GM12878 (cell line): ENCODE results near the gene TEF. TPM values are rescaled to one million over a fixed set of nuclear protein-coding genes. Genes with fewer than 3 reads are reported as not detected.

ENCODE experiments used
- ATAC-seq: fragments of 200-7000 bp; cut with Tn5 transposase; 3 replicates; pipeline ENCODE4 v1.9.1; 2020; ENCODE audit warnings: mild to moderate bottlenecking, moderate library complexity
- BruUV-seq: library from RNA; stranded (reverse); fragments of 400-500 nt; replicated peaks from 2 replicates; lab custom pipeline; 2021; lab: Mats Ljungman, UMichigan
- CTCF ChIA-PET: fragments of 300-600 bp; sonication (Branson Sonifier 250); formaldehyde crosslinking; extraction: SDS; loops from one replicate; lab custom pipeline; 2021; ENCODE audit warnings: inconsistent platforms; lab: Yijun Ruan, JAX
- POLR2A ChIA-PET: fragments of 350-600 bp; formaldehyde crosslinking; extraction: SDS; loops from one replicate; lab custom pipeline; 2021; ENCODE audit warnings: inconsistent platforms; lab: Charles Lee
- RAD21 ChIA-PET: fragments of 300-600 bp; sonication (Branson Sonifier 250); formaldehyde crosslinking; loops from one replicate; lab custom pipeline; 2023; ENCODE audit warnings: antibody characterized with exemption; ENCODE audit not compliant: unreplicated experiment; lab: Charles Lee
- SMC1A ChIA-PET: fragments of 300-600 bp; sonication (Branson Sonifier 250); formaldehyde crosslinking; loops from one replicate; lab custom pipeline; 2023; ENCODE audit not compliant: unreplicated experiment, uncharacterized antibody; lab: Charles Lee
- DNase-seq: peaks from one replicate; pipeline ENCODE4 v3.0.0-alpha.2; 2011; ENCODE audit warnings: low read depth, low spot score
- FAIRE-seq: peaks from 3 replicates; lab custom pipeline; 2011; peaks lifted over from hg19 to GRCh38; lab: Jason Lieb, UNC
- H2AFZ ChIP-seq: 2 replicates; pipeline ENCODE4 v1.6.0; 2011; ENCODE audit warnings: low read depth, low read length, control low read depth; ENCODE audit not compliant: control insufficient read depth
- H3K27ac ChIP-seq: 2 replicates; pipeline ENCODE4 v1.5.1; 2011; ENCODE audit warnings: control low read depth; ENCODE audit not compliant: control insufficient read depth, insufficient read depth
- H3K27me3 ChIP-seq, 2 experiments: replicated peaks in 1 of 2; 2 replicates each; pipeline versions ENCODE4 v1.6.0 to v1.6.1; 2011; ENCODE audit warnings: low read length in 1 of 2; ENCODE audit not compliant: control insufficient read depth in 2 of 2, insufficient read depth in 2 of 2
- H3K36me3 ChIP-seq, 2 experiments: 2 replicates each; pipeline ENCODE4 v1.5.1; 2011; ENCODE audit warnings: low read length in 1 of 2; ENCODE audit not compliant: control insufficient read depth in 2 of 2, insufficient read depth in 2 of 2
- H3K4me1 ChIP-seq: 2 replicates; pipeline ENCODE4 v1.6.1; 2011; ENCODE audit warnings: mild to moderate bottlenecking, low read length, moderate library complexity, mixed read lengths; ENCODE audit not compliant: control insufficient read depth, insufficient read depth
- H3K4me2 ChIP-seq: 2 replicates; pipeline ENCODE4 v1.6.0; 2011; ENCODE audit warnings: control low read depth; ENCODE audit not compliant: control insufficient read depth, insufficient read depth
- H3K4me3 ChIP-seq: fragments of 200-600 bp; sonication (generic); 2 replicates; pipeline ENCODE4 v1.5.1; 2016
- H3K79me2 ChIP-seq: 2 replicates; pipeline ENCODE4 v1.6.0; 2011; ENCODE audit warnings: low read length; ENCODE audit not compliant: control insufficient read depth, insufficient read depth
- H3K9ac ChIP-seq: 2 replicates; pipeline ENCODE4 v1.8.0; 2011; ENCODE audit warnings: low read length, control low read depth, mixed read lengths; ENCODE audit not compliant: control insufficient read depth, insufficient read depth
- H3K9me3 ChIP-seq: replicated peaks from 3 replicates; pipeline ENCODE4 v1.5.1; 2011; ENCODE audit warnings: mild to moderate bottlenecking, low read length; ENCODE audit not compliant: control insufficient read depth, insufficient read depth
- H4K20me1 ChIP-seq: 2 replicates; pipeline ENCODE4 v1.6.0; 2011; ENCODE audit not compliant: control insufficient read depth, insufficient read depth
- BCLAF1 ChIP-seq: fragments of 450-650 bp; IDR thresholded peaks from 2 replicates; pipeline ENCODE4 v1.6.1; 2017; ENCODE audit warnings: antibody characterized with exemption, mild to moderate bottlenecking, moderate library complexity
- CEBPZ ChIP-seq: fragments of 150-350 bp; IDR thresholded peaks from 2 replicates; pipeline ENCODE4 v1.6.1; 2016; ENCODE audit warnings: low read depth, low read length
- IRF5 ChIP-seq: fragments of 450-650 bp; IDR thresholded peaks from 2 replicates; pipeline ENCODE4 v1.6.1; 2017; ENCODE audit warnings: borderline replicate concordance
- NRF1 ChIP-seq: conservative IDR thresholded peaks from 2 replicates; pipeline ENCODE4 v1.6.1; 2011; ENCODE audit warnings: mild to moderate bottlenecking, low read depth, low read length, improper control_type of control experiment
- RELA ChIP-seq: fragments of 450-650 bp; IDR thresholded peaks from 2 replicates; pipeline ENCODE4 v1.8.0; 2014; ENCODE audit warnings: borderline replicate concordance; ENCODE audit not compliant: partially characterized antibody
- SIN3A ChIP-seq: IDR thresholded peaks from 2 replicates; pipeline ENCODE4 v1.6.1; 2012; ENCODE audit warnings: low read depth, low read length, improper control_type of control experiment
- SREBF2 ChIP-seq: IDR thresholded peaks from 2 replicates; pipeline ENCODE4 v1.6.1; 2012; ENCODE audit warnings: mild to moderate bottlenecking, low read length
- TCF3 ChIP-seq: IDR thresholded peaks from 2 replicates; pipeline ENCODE4 v1.6.1; 2012; ENCODE audit warnings: low read depth, mild to moderate bottlenecking, low read length, borderline replicate concordance; ENCODE audit not compliant: insufficient read depth
- YBX1 ChIP-seq: fragments of 450-650 bp; IDR thresholded peaks from 2 replicates; pipeline ENCODE4 v1.6.1; 2016; ENCODE audit warnings: antibody characterized with exemption
- WGBS: methylation state at CpG from one replicate; pipeline ENCODE4 v1.1.6; 2016; ENCODE audit warnings: low lambda C conversion rate; ENCODE audit not compliant: insufficient replicate concordance, insufficient coverage; ENCODE audit errors: missing lambda C conversion rate; 5-methylcytosine and 5-hydroxymethylcytosine counted together
- in situ Hi-C: fragments of 300-500 bp; cut with MboI; formaldehyde crosslinking; loops from 9 replicates; pipeline ENCODE4 v1.14.3; 2018; ENCODE audit warnings: mixed read lengths
- intact Hi-C: fragments of 100-400 bp; cut with micrococcal nuclease; formaldehyde crosslinking; loops from one replicate; pipeline ENCODE4 v1.14.2; 2022; ENCODE audit not compliant: unreplicated experiment
- polyA plus RNA-seq, 11 experiments: library from polyadenylated mRNA; depleted of rRNA in 4 of 11; unstranded in 6 of 11; stranded (reverse) in 5 of 11; fragments of >200 nt; fragmentation: Nextera tagmentation in 4 of 11; fragmentation: Illumina TruSeq in 1 of 11; extraction: Ambion mirVana in 4 of 11; extraction: Trizol in 1 of 11; gene quantifications; 1 replicate in 1 of 11; 2 replicates in 10 of 11; pipeline versions ENCODE4 v1.2.1 to v1.2.3, GENCODE V29; 2011 to 2016; ENCODE audit warnings: inconsistent platforms in 2 of 11, missing spikeins in 2 of 11, low read depth in 1 of 11
- total RNA-seq, 4 experiments: library from RNA; depleted of rRNA in 3 of 4; stranded (reverse); fragments of >200 nt in 3 of 4; fragmentation: Illumina TruSeq in 1 of 4; extraction: Trizol in 1 of 4; gene quantifications; 2 replicates each; pipeline versions ENCODE4 v1.2.1 to v1.2.3, GENCODE V29; 2013 to 2021

The TEF gene
- total and polyA plus RNA-seq, 10 of the 15 experiments (the other 5 are each of a cell fraction or from before 2014, with no cell fraction given): 0.23 to 4.9 (median 3.2) TPM

GRCh38 chr22:41338614-41339212 lies 43.0 kb upstream of the TEF start:
- no peak overlapping the region for H3K4me3 ChIP-seq
- H3K9me3 ChIP-seq: no peaks in the 10 kb centered on the region
- ChIA-PET RAD21 (no interaction called here), CTCF (interaction anchor here (0.6 kb wide), 1 partner anchor 72 kb away, joined by 3 read pairs; no protein-coding TSS in a partner anchor), SMC1A (no interaction called here), POLR2A (no interaction called here)
- H3K4me1 ChIP-seq: no peaks in the 10 kb centered on the region
- H3K27ac ChIP-seq: no peak overlapping the region
- no TSS peak for BruUV-seq
- intact Hi-C loops (no loop called here), in situ Hi-C loops (no loop called here)
- DNase-seq (no peak), FAIRE-seq (no peak), ATAC-seq (no peak)
- H3K36me3 ChIP-seq: peaks cover 13 to 19% of the 10 kb centered on the region in 2 experiments; a peak in 3 of 4 replicates
- no peaks in the 10 kb centered on the region for H3K27me3 ChIP-seq
- H3K9ac ChIP-seq: no peak overlapping the region
- WGBS: 96% methylated on average over 9 of the region's 14 CpGs
- H2AFZ ChIP-seq: no peak overlapping the region
- H4K20me1 ChIP-seq: no peaks in the 10 kb centered on the region
- no peaks in the 10 kb centered on the region for H3K79me2 ChIP-seq
- TF ChIP-seq IRF5: no peak
- TF ChIP-seq TCF3: no peak
- no peak for TF ChIP-seq BCLAF1
- no peak for TF ChIP-seq RELA
- TF ChIP-seq NRF1: no peak
- no peak for TF ChIP-seq SIN3A
- TF ChIP-seq SREBF2: no peak
- no peak for TF ChIP-seq CEBPZ
- no peak for TF ChIP-seq YBX1
- H3K4me2 ChIP-seq: no peak overlapping the region
